ENCODE data around the gene TRIM49.
"Not testable (repeated sequence)": the region's sequence is repeated elsewhere in the genome, so short reads cannot be mapped to it uniquely, and the experiment has no call there.

Gene TRIM49, protein sequence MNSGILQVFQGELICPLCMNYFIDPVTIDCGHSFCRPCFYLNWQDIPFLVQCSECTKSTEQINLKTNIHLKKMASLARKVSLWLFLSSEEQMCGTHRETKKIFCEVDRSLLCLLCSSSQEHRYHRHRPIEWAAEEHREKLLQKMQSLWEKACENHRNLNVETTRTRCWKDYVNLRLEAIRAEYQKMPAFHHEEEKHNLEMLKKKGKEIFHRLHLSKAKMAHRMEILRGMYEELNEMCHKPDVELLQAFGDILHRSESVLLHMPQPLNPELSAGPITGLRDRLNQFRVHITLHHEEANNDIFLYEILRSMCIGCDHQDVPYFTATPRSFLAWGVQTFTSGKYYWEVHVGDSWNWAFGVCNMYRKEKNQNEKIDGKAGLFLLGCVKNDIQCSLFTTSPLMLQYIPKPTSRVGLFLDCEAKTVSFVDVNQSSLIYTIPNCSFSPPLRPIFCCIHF

DNA sequence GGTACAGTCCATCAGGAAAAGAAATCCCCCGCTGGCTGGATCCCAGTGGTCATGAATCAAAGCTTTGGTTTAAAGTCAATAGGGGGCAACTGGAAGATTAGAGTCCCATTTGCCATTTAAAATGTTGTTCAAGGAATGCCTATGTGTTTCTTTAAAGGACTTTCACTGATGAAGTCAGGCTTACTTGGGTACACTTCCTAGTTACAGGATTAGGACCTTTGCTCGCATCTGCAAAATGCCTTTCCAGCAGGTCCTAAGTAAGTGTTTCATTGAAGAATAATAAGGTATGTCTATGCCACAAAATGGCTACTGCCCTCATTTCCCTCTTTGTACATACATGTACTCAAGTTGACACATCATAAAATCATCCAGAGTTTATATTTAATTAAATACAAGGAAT lies at the start of gene TRIM49:
Gene TRIM49 (minus strand): TSS at position 101 of the 400 bp plus-strand sequence. CDS start 4,106 bp downstream, outside the sequence.
- H3K4me3 ChIP-seq (ENCODE audit: control insufficient read depth, low read depth, low read length); DNase-seq (ENCODE audit: low read depth): not testable (repeated sequence)

DNA sequence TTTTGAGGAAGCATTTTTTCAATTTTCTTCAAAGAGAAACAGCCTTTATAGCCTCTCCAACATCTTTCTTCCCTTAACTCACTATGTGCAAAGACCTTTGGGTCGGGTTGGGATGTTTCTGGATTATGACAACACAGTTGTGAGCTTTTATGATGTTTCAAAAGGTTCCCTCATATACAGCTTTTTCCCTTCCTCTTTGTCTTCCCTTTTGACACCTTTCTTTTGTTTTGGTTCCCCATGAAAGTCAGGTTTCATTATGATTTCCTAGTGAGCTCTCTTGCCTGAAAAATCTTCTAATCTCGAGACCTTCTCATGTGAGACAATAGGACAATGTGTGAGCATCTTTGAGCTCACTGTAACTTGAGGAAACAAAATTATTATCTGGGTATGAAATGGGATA lies 18.3 kb upstream of the TRIM49 start:
- not testable (repeated sequence) for DNase-seq (ENCODE audit: low read depth); H3K4me3 ChIP-seq (ENCODE audit: control insufficient read depth, low read depth, low read length)

DNA sequence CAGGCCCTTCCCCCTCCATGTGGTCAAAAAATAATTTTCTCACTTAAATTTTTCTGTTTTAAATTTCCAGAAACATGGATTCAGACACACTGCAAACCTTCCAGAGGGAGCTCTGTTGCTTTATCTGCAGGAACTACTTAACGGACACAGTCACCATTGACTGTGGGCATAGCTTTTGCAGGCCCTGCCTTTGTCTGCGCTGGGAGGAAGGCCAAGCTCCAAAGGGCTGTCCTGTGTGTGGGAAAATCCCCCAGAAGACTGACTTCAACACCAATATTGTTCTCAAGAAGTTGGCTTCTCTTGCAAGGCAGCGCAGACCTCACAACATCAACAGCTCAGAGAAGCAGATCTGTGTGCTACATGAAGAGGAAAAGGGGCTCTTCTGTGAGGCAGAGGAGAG lies 11.6 kb upstream of the TRIM49 start:
- not testable (repeated sequence) for DNase-seq (ENCODE audit: low read depth); H3K4me3 ChIP-seq (ENCODE audit: control insufficient read depth, low read depth, low read length)

DNA sequence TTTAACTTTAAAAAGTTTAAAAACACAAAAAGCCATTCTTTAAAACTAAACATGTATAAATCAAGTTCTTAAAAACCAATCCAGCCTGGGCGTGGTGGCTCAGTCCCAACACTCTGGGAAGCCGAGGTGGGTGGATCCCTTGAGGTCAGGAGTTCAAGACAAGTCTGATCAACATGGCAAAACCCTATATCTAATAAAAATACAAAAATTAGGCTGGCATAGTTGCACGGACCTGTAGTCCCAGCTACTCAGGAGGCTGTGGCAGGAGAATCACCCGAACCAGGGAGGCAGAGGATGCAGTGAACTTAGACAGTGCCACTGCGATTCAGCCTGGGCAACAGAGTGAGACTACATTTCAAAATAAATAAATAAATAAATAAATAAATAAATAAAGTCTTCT lies 5.2 kb upstream of the TRIM49 start:
- not testable (repeated sequence) for DNase-seq (ENCODE audit: low read depth); H3K4me3 ChIP-seq (ENCODE audit: control insufficient read depth, low read depth, low read length)

DNA sequence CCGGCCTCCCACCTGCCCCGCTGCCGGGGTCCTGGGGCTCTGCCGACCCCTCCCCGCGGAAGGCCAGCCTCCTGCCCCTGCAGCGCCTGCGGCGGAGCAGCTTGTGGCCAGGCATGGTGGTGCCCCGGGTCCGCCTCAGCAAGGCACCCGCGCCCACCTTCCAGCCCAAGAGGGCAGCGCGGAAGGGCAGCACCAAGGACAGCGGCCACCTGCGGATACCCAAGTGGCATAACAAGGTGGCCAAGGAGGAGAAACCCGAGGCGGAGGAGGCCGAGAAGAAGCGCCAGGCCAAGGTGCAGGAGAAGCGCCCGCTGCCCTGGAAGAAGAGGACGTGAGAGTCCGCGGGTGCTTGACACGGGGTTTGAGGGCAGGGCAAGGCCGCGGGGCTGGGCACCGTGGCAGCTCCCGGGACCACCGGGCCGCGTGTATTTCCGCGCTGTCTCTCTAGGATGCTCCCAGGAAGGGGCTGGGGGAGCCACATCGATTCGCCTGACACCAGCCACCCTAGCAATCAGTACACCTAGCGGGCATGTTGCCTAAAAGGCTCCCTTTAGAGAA lies 20.8 kb downstream of the TRIM49 start:
- not testable (repeated sequence) for H3K4me3 ChIP-seq (ENCODE audit: control insufficient read depth, low read depth, low read length); DNase-seq (ENCODE audit: low read depth)

DNA sequence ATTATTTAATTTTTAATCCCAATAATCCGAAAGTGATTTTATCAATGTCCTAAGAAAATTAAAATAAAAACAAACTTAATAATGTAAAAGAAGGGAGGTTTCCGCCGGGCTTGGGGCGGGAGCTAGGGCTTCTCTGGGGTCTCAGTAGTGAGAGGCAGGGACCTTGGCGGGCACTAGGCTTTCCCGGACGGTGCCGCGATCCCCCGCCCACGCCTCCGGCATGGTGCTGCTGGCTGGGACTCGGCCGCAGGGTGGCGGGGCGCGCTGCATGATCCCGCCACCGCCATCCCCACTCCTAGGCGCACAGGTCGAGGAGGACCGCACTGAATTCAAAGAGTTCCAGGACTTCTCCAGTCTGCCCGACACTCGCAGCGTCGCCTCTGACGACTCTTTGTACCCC lies 22.6 kb downstream of the TRIM49 start:
- DNase-seq (ENCODE audit: low read depth); H3K4me3 ChIP-seq (ENCODE audit: control insufficient read depth, low read depth, low read length): not testable (repeated sequence)

DNA sequence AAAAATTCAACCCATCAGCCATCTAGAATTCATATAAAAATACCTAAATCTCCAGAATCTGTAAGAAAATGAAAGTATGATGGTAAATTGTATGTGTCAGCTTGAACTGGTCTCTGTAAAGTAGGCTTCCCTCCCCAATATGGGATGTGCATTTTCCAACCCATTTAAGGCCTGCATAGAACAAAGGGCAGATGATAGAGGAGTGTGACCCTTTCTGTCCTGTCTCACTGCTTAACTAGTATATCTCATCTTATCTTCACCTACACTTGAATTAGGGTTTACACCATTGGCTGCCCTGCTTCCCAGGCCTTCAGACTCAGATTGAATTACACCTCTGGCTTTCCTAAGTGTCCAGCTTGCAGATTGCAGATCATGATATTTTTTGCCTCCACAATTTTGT lies 57.6 kb downstream of the TRIM49 start:
- not testable (repeated sequence) for DNase-seq (ENCODE audit: low read depth); H3K4me3 ChIP-seq (ENCODE audit: control insufficient read depth, low read depth, low read length)
